Measurements from ENCODE around the gene PNPLA3. TPM values are rescaled to one million over a fixed set of nuclear protein-coding genes. Genes with fewer than 3 reads are reported as not detected.

PNPLA3 gene
- total RNA-seq, 1 donor from 2014 or later, result 6.1 TPM

DNA sequence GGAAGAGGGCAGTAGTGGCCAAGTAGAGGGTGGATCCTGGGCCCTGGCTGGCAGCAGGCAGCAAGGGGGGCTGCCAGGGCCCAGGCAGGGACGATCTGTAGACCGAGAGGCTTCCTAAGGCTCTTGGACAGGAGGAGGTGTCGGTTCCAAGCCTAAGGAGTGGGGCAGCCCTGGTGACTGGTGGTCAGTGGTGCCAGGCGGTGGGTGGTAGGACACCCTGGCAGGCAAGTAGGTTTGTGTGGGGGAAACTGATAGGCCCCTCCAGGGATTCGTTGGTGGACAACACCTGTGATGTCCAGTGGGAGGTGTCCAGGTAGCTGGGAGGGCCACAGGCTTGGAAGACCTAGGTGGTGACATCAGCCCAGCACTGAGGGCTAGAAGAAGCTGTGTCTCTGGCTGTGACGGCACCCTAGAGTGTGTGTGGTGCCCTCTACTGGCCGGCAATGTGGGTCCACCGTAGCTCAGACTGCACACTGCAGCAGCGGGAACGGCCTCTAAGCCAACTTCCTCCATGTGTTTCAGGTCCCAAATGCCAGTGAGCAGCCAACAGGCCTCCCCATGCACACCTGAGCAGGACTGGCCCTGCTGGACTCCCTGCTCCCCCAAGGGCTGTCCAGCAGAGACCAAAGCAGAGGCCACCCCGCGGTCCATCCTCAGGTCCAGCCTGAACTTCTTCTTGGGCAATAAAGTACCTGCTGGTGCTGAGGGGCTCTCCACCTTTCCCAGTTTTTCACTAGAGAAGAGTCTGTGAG lies 22.2 kb downstream of the PNPLA3 start:
- Mint-ChIP-seq H3K4me3 (no peak overlapping the region), H3K9me3 (peaks cover 10% of the 10 kb centered on the region), H3K4me1 (no peaks in the 10 kb centered on the region), H3K36me3 (peaks cover 23% of the 10 kb centered on the region), H3K27me3 (ENCODE audit: low read depth) (no peaks in the 10 kb centered on the region), H3K27ac (no peak overlapping the region)
- TF ChIP-seq, protein P1, sequence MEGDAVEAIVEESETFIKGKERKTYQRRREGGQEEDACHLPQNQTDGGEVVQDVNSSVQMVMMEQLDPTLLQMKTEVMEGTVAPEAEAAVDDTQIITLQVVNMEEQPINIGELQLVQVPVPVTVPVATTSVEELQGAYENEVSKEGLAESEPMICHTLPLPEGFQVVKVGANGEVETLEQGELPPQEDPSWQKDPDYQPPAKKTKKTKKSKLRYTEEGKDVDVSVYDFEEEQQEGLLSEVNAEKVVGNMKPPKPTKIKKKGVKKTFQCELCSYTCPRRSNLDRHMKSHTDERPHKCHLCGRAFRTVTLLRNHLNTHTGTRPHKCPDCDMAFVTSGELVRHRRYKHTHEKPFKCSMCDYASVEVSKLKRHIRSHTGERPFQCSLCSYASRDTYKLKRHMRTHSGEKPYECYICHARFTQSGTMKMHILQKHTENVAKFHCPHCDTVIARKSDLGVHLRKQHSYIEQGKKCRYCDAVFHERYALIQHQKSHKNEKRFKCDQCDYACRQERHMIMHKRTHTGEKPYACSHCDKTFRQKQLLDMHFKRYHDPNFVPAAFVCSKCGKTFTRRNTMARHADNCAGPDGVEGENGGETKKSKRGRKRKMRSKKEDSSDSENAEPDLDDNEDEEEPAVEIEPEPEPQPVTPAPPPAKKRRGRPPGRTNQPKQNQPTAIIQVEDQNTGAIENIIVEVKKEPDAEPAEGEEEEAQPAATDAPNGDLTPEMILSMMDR (IDR thresholded peaks at IDR 0.05; ENCODE audit: unreplicated experiment), result peak; percentile 47
- DNase-seq (ENCODE audit: low spot score in 2 of 2, unreplicated experiment in 2 of 2), result peak in 1 of 2 experiments; percentile 63

DNA sequence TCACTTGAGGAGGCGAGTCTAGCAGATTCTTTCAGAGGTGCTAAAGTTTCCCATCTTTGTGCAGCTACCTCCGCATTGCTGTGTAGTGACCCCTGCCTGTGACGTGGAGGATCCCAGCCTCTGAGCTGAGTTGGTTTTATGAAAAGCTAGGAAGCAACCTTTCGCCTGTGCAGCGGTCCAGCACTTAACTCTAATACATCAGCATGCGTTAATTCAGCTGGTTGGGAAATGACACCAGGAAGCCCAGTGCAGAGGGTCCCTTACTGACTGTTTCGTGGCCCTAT lies 22.7 kb downstream of the PNPLA3 start:
- H3K4me1 Mint-ChIP-seq, result no peaks in the 10 kb centered on the region
- TF ChIP-seq, protein P1 (IDR thresholded peaks at IDR 0.05; ENCODE audit: unreplicated experiment), result no peak
- H3K9me3 Mint-ChIP-seq, result peaks cover 10% of the 10 kb centered on the region
- no peak overlapping the region for H3K27ac Mint-ChIP-seq
- no peak overlapping the region for H3K4me3 Mint-ChIP-seq
- no peaks in the 10 kb centered on the region for H3K27me3 Mint-ChIP-seq (ENCODE audit: low read depth)
- no peak for DNase-seq (ENCODE audit: low spot score in 2 of 2, unreplicated experiment in 2 of 2)
- peaks cover 21% of the 10 kb centered on the region for H3K36me3 Mint-ChIP-seq

DNA sequence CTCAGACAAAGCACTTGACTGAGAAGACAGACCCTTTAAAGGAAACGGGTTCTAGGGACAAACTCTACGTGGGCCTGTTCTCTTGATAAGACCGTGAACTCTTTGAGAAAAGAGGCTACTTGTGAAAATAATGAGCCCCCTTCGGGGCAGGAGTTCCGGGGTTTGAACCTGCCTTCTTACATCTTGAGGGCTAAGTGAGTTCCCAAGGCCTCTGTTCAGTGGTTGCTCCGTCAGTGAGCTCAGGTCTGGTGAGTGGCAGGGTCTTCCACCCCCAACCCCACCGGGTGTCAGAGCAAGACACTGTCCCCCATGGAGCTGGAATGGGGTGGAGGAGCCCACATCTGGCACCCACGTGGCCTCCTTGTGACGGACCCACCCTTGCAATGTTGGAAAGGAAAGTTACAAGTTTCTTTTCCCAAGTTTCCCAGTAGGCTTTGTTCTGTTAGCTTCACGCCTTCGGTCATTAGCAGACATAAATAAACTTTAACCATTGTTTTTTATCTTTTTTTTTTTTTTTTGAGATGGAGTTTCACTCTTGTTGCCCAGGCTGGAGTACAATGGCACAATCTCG lies 25.3 kb downstream of the PNPLA3 start:
- Mint-ChIP-seq H3K36me3 (peaks cover 6% of the 10 kb centered on the region), H3K9me3 (no peaks in the 10 kb centered on the region), H3K27ac (no peak overlapping the region), H3K4me3 (no peak overlapping the region), H3K4me1 (peaks cover 1% of the 10 kb centered on the region), H3K27me3 (ENCODE audit: low read depth) (no peaks in the 10 kb centered on the region)
- TF ChIP-seq, protein P1 (IDR thresholded peaks at IDR 0.05; ENCODE audit: unreplicated experiment), result no peak
- no peak for DNase-seq (ENCODE audit: low spot score in 2 of 2, unreplicated experiment in 2 of 2)

DNA sequence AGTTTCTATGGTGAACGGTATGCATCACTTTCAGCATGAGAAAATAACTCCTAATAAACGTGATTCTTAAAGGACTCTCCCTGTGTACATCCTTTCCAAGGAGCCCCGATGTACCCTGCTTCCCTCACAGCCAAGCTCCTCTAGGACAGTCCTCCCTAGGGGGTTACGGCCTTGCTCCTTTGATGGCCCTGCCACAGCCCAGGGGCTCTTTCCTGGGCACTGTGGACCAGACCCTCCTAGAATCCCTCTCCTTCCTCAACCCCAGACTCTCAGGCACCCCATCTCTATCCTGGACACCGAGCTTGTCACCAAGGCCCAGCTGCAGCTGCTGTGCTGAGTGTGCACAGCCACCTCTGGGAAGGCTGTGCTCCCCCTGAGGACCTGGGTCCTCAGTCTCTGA lies 27.8 kb downstream of the PNPLA3 start:
- H3K27ac Mint-ChIP-seq, result no peak overlapping the region
- H3K4me3 Mint-ChIP-seq, result no peak overlapping the region
- H3K9me3 Mint-ChIP-seq, result no peaks in the 10 kb centered on the region
- TF ChIP-seq, protein P1 (IDR thresholded peaks at IDR 0.05; ENCODE audit: unreplicated experiment), result no peak
- peaks cover 16% of the 10 kb centered on the region for H3K4me1 Mint-ChIP-seq
- no peaks in the 10 kb centered on the region for H3K27me3 Mint-ChIP-seq (ENCODE audit: low read depth)
- no peak for DNase-seq (ENCODE audit: low spot score in 2 of 2, unreplicated experiment in 2 of 2)
- H3K36me3 Mint-ChIP-seq, result no peaks in the 10 kb centered on the region

DNA sequence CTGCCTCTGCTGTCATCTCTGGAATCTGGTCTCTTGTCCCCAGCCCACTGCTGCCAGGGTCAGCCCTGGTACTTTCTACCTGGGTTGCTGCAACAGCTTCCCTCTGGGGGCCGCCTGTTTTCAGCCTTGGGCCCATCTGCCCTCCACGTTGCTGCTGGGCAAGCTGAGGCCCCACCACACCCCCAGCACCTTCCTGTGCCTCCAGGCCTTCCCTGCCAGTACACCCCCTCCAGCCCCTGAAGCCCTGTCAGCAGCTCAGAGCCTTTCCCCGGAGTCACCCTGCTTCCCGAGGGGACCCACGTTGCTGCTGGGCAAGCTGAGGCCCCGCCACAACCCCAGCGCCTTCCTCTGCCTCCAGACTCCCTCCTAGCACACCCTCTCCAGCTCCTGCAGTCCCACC lies 28.4 kb downstream of the PNPLA3 start:
- Mint-ChIP-seq H3K4me3 (no peak overlapping the region), H3K9me3 (no peaks in the 10 kb centered on the region), H3K4me1 (peaks cover 22% of the 10 kb centered on the region), H3K27me3 (ENCODE audit: low read depth) (no peaks in the 10 kb centered on the region), H3K27ac (no peak overlapping the region), H3K36me3 (no peaks in the 10 kb centered on the region)
- TF ChIP-seq, protein P1 (IDR thresholded peaks at IDR 0.05; ENCODE audit: unreplicated experiment), result no peak
- DNase-seq (ENCODE audit: low spot score in 2 of 2, unreplicated experiment in 2 of 2), result no peak
